Heart left ventricle (tissue), 13 donors: ENCODE measurements around the gene GRIK1.

Experiments used
- POLR2A ChIP-seq, 2 donors: fragments of 450-650 bp; IDR thresholded peaks; one replicate each; pipeline ENCODE4 v1.6.1; 2017; ENCODE audit warnings: antibody characterized with exemption in 2 of 2, mild to moderate bottlenecking in 2 of 2, moderate library complexity in 2 of 2
- TF ChIP-seq, protein P1 (sequence below), 12 donors: fragments of 200-600 bp; sonication (generic) in 4 of 12; IDR thresholded peaks; one replicate each; pipeline versions ENCODE4 v1.5.0 to v1.8.0; 2018 to 2022; ENCODE audit warnings: antibody characterized with exemption in 12 of 12, mild to moderate bottlenecking in 5 of 12
- donor health status: ischemic (EF 13 %, LVEDD 7.1; RV severe dilation, severe dysfunction).
- donor health status: DM: no; HTN: yes; CAD: no.
- donor health status: DM: no; HTN: no; CAD: no.
- donor health status: ischemic (EF 25% LVEDD 6.9; RV normal size, moderate dysfunction).
- donor health status: ischemic (EF 25% LVEDD 5.7; RV mildly dilated, moderate dysfunction).
- donor health status: ischemic (EF 35%, LVEDD 5.7; RV mildly dilated, moderate dysfunction).
- donor health status: nonischemic (EF 11% LVEDD 7.7; RV severe dilation, severe dysfunction).
- donor health status: DM: yes; HTN: yes; CAD: no.
- donor health status: PGD.
- donor health status: ischemic (EF 29% LVEDD 5.4; RV normal size, mild dysfunction).
- donor health status: nonischemic (EF 23%, LVEDD 6.1; RV moderate dilation, normal function).

DNA sequence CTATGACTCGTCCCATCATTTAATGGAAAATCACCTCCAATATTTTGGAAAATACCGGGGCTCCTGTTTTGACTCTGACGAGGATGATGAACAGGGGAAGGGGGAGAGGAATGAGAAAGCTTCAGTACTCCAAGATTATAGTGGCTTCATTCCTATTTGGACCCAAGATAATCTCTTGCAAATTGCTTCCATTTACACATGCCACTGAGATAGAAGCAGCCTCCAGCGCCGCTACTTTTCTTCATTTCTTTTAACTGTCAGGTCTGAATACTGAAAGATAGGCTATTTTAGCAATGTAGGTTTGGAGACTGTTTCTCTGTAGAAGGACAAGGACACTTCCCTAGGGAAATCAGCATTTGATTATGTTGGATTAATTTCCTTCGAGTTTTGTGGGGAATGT is 565 bp upstream of the GRIK1 start:
- TF ChIP-seq, protein P1, sequence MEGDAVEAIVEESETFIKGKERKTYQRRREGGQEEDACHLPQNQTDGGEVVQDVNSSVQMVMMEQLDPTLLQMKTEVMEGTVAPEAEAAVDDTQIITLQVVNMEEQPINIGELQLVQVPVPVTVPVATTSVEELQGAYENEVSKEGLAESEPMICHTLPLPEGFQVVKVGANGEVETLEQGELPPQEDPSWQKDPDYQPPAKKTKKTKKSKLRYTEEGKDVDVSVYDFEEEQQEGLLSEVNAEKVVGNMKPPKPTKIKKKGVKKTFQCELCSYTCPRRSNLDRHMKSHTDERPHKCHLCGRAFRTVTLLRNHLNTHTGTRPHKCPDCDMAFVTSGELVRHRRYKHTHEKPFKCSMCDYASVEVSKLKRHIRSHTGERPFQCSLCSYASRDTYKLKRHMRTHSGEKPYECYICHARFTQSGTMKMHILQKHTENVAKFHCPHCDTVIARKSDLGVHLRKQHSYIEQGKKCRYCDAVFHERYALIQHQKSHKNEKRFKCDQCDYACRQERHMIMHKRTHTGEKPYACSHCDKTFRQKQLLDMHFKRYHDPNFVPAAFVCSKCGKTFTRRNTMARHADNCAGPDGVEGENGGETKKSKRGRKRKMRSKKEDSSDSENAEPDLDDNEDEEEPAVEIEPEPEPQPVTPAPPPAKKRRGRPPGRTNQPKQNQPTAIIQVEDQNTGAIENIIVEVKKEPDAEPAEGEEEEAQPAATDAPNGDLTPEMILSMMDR (IDR thresholded peaks at IDR 0.05), result no peak
- no peak for TF ChIP-seq POLR2A (IDR thresholded peaks at IDR 0.05)
